ENCODE data around the gene WWOX. TPM values are rescaled to one million over a fixed set of nuclear protein-coding genes. Genes with fewer than 3 reads are reported as not detected.

WWOX gene
- total and polyA plus RNA-seq, 2 of the 4 experiments (the other 2 are of a cell fraction) = 2.7 to 5.4 TPM

DNA sequence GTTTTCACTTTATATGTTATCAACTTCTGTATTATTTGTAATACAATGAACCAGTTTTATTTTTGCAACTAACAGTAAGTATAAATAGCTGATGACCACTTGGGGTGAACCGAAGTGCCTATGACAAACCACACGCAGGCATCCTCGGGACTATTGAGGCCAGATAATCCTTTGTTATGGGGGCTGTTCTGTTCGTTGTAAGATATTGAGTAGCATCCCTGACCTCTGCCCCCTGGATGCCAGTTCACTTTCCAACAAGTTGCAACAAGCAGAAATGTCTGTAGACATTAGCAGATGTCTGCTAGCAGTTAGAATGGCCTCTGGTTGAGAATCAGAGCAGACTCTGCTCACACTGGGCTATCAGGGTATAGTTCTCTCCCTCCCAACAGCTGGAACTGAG lies 277.0 kb downstream of the WWOX start:
- POLR2A ChIA-PET (ENCODE audit: unreplicated experiment) = no interaction called here
- TF ChIP-seq RCOR1 (IDR thresholded peaks at IDR 0.05; ENCODE audit: insufficient replicate concordance, low read length) (no peak), RAD21 (IDR thresholded peaks at IDR 0.05; ENCODE audit: low read length) (no peak), BHLHE40 (IDR thresholded peaks at IDR 0.05; ENCODE audit: low read depth, low read length) (no peak), RFX5 (IDR thresholded peaks at IDR 0.05; ENCODE audit: low read depth, low read length) (no peak), MAZ (IDR thresholded peaks at IDR 0.05; ENCODE audit: borderline replicate concordance, low read depth, low read length) (no peak), NFE2L2 (IDR thresholded peaks at IDR 0.05; ENCODE audit: low read depth, low read length) (no peak), MXI1 (IDR thresholded peaks at IDR 0.05; ENCODE audit: borderline replicate concordance, low read depth, low read length) (no peak), FOS (IDR thresholded peaks at IDR 0.05; ENCODE audit: low read depth, low read length) (no peak), CEBPB (IDR thresholded peaks at IDR 0.05; ENCODE audit: low read depth, low read length) (no peak), POLR2A (IDR thresholded peaks at IDR 0.05; ENCODE audit: low read depth, low read length) (no peak), CHD1 (IDR thresholded peaks at IDR 0.05; ENCODE audit: low read depth, low read length) (no peak), MAFK (IDR thresholded peaks at IDR 0.05; ENCODE audit: low read depth, low read length) (no peak), CTCF (conservative IDR thresholded peaks at IDR 0.05; ENCODE audit: low read depth, low read length) (no peak), SMC3 (IDR thresholded peaks at IDR 0.05; ENCODE audit: low read depth, low read length) (no peak)
- TF ChIP-seq, protein P1, sequence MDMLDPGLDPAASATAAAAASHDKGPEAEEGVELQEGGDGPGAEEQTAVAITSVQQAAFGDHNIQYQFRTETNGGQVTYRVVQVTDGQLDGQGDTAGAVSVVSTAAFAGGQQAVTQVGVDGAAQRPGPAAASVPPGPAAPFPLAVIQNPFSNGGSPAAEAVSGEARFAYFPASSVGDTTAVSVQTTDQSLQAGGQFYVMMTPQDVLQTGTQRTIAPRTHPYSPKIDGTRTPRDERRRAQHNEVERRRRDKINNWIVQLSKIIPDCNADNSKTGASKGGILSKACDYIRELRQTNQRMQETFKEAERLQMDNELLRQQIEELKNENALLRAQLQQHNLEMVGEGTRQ (IDR thresholded peaks at IDR 0.05; ENCODE audit: low read depth, low read length) = no peak
- TF ChIP-seq, protein P2, sequence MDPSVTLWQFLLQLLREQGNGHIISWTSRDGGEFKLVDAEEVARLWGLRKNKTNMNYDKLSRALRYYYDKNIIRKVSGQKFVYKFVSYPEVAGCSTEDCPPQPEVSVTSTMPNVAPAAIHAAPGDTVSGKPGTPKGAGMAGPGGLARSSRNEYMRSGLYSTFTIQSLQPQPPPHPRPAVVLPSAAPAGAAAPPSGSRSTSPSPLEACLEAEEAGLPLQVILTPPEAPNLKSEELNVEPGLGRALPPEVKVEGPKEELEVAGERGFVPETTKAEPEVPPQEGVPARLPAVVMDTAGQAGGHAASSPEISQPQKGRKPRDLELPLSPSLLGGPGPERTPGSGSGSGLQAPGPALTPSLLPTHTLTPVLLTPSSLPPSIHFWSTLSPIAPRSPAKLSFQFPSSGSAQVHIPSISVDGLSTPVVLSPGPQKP (IDR thresholded peaks at IDR 0.05; ENCODE audit: borderline replicate concordance, low read depth, low read length) = no peak
- no peak overlapping the region for H3K56ac ChIP-seq (ENCODE audit: extremely low read depth, insufficient read depth, low read length)
- H2AFZ ChIP-seq (replicated peaks; ENCODE audit: low read length, poor library complexity) = no peak overlapping the region
- H3K9ac ChIP-seq (ENCODE audit: low read depth, low read length) = no peak overlapping the region
- H3K79me1 ChIP-seq (ENCODE audit: low read depth in 1 of 2, low read length in 2 of 2) = no peaks in the 10 kb centered on the region
- no peaks in the 10 kb centered on the region for H3K4me1 ChIP-seq (ENCODE audit: control insufficient read depth, insufficient read depth, low read length)
- H2AK9ac ChIP-seq (replicated peaks; ENCODE audit: low read depth, low read length, poor library complexity) = no peak overlapping the region
- no peak overlapping the region for H2BK5ac ChIP-seq (ENCODE audit: low read depth, low read length, poor library complexity, severe bottlenecking)
- no peak overlapping the region for H3K4me2 ChIP-seq (ENCODE audit: low read depth, low read length)
- no peak overlapping the region for H3K23ac ChIP-seq (ENCODE audit: low read depth, low read length)
- CTCF ChIA-PET = no interaction called here
- H3K27ac ChIP-seq (ENCODE audit: insufficient read depth, low read length) = no peak overlapping the region
- no peak overlapping the region for H2BK120ac ChIP-seq (ENCODE audit: low read depth, low read length)
- no peak overlapping the region for H3K4me3 ChIP-seq (ENCODE audit: insufficient read depth, low read depth, low read length)
- dilution Hi-C loops (cut with HindIII; ENCODE audit: low sequenced_read_pairs, unreplicated experiment) (no loop called here), in situ Hi-C loops (cut with MboI; ENCODE audit: low sequenced_read_pairs) (no loop called here), intact Hi-C loops (cut with micrococcal nuclease) (no loop called here)
- ATAC-seq (ENCODE audit: low read depth) (no peak), DNase-seq (no peak)
- no TSS peak for BruUV-seq (replicated peaks)
- peaks cover 12% of the 10 kb centered on the region for H3K9me3 ChIP-seq (ENCODE audit: control insufficient read depth, insufficient read depth, low read length)
- no peaks in the 10 kb centered on the region for H3K27me3 ChIP-seq (ENCODE audit: control insufficient read depth, insufficient read depth, low read length)
- no peaks in the 10 kb centered on the region for H3K36me3 ChIP-seq (ENCODE audit: control insufficient read depth, insufficient read depth, low read length)
- H4K20me1 ChIP-seq (ENCODE audit: insufficient read depth, low read length) = no peaks in the 10 kb centered on the region
- no peaks in the 10 kb centered on the region for H3K9me1 ChIP-seq (ENCODE audit: insufficient read depth, low read length)
- H3K18ac ChIP-seq (ENCODE audit: low read depth, low read length) = no peak overlapping the region
- H2BK15ac ChIP-seq (ENCODE audit: low read depth, low read length) = no peak overlapping the region
- H4K91ac ChIP-seq (ENCODE audit: insufficient read depth, low read depth, low read length) = no peak overlapping the region
- no peak overlapping the region for H2AK5ac ChIP-seq (ENCODE audit: low read depth, low read length)
- no peak overlapping the region for H3K14ac ChIP-seq (replicated peaks; ENCODE audit: low read depth, low read length)
- no CpG with 5 or more reads among the region's 4 CpGs for WGBS, 2 experiments (ENCODE audit: extremely low coverage in 2 of 2, insufficient read length in 1 of 2)
- no peak overlapping the region for H2BK20ac ChIP-seq (ENCODE audit: low read depth, low read length)
- H4K5ac ChIP-seq (ENCODE audit: low read depth, low read length) = no peak overlapping the region
- no peak overlapping the region for H4K8ac ChIP-seq (ENCODE audit: low read depth in 2 of 2, low read length in 2 of 2)
- H3K4ac ChIP-seq (ENCODE audit: low read depth, low read length) = no peak overlapping the region
